Activated CD4-positive, alpha-beta T cell treated with anti-CD3 and anti-CD28 coated beads, Interleukin-2, amount 10 ng/mL, durations not matched to agents 7 days and 5 days (primary cell): ENCODE measurements around the gene PDE4C. TPM values are rescaled to one million over a fixed set of nuclear protein-coding genes. Genes with fewer than 3 reads are reported as not detected.
A peak's percentile ranks its signal among the peaks of the same experiment; 100 is the strongest.

ENCODE experiments used
- CTCF ChIA-PET: fragments of 350-600 bp; sonication (Branson Sonifier 250); formaldehyde crosslinking; loops from one replicate; lab custom pipeline; 2021; ENCODE audit warnings: antibody characterized with exemption; lab: Charles Lee
- POLR2A ChIA-PET: fragments of 350-600 bp; sonication (Branson Sonifier 250); formaldehyde crosslinking; loops from one replicate; lab custom pipeline; 2021; ENCODE audit warnings: antibody characterized with exemption; lab: Charles Lee
- DNase-seq: peaks from one replicate; pipeline ENCODE4 v3.0.0-alpha.2; 2020
- H3K27ac Mint-ChIP-seq: one replicate; pipeline ENCODE4 v1.8.0; 2021; ENCODE audit warnings: mild to moderate bottlenecking, moderate library complexity, mixed read lengths
- H3K27me3 Mint-ChIP-seq: one replicate; pipeline ENCODE4 v1.8.0; 2021; ENCODE audit warnings: mixed read lengths
- H3K36me3 Mint-ChIP-seq: one replicate; pipeline ENCODE4 v1.8.0; 2021; ENCODE audit warnings: low read depth, mixed read lengths
- H3K4me1 Mint-ChIP-seq: one replicate; pipeline ENCODE4 v1.8.0; 2021; ENCODE audit warnings: mixed read lengths
- H3K4me3 Mint-ChIP-seq: one replicate; pipeline ENCODE4 v1.8.0; 2021; ENCODE audit warnings: mild to moderate bottlenecking, moderate library complexity, mixed read lengths
- H3K9me3 Mint-ChIP-seq: one replicate; pipeline ENCODE4 v1.8.0; 2021; ENCODE audit warnings: mixed read lengths
- total RNA-seq, 2 experiments: library from RNA; stranded (reverse); gene quantifications; one replicate each; pipeline ENCODE4 v1.2.3, GENCODE V29; 2021

PDE4C gene
- total RNA-seq, 2 experiments from 2014 or later, result 0.15 TPM; not detected in 1

GRCh38 chr19:18183529-18183928 is 42.7 kb downstream of the PDE4C start:
- Mint-ChIP-seq H3K4me3 (no peak overlapping the region), H3K27ac (no peak overlapping the region), H3K9me3 (no peaks in the 10 kb centered on the region), H3K4me1 (peaks cover 3% of the 10 kb centered on the region), H3K36me3 (peaks cover 4% of the 10 kb centered on the region), H3K27me3 (peaks cover 4% of the 10 kb centered on the region)
- no peak for DNase-seq
- ChIA-PET POLR2A (no interaction called here), CTCF (interaction anchor here (0.7 to 1.9 kb wide), 5 partner anchors 8 to 72 kb away, joined by 3 to 6 read pairs (median 3); no protein-coding TSS in a partner anchor)

GRCh38 chr19:18179957-18180356 is 46.3 kb downstream of the PDE4C start:
- Mint-ChIP-seq H3K27me3 (no peaks in the 10 kb centered on the region), H3K9me3 (no peaks in the 10 kb centered on the region), H3K4me3 (no peak overlapping the region), H3K4me1 (peaks cover 9% of the 10 kb centered on the region), H3K36me3 (peaks cover 21% of the 10 kb centered on the region), H3K27ac (no peak overlapping the region)
- POLR2A ChIA-PET, result no interaction called here
- CTCF ChIA-PET, result no interaction called here
- no peak for DNase-seq

GRCh38 chr19:18176367-18177310 is 49.6 kb downstream of the PDE4C start:
- H3K4me3 Mint-ChIP-seq, result peak overlapping the region; percentile 19
- ChIA-PET POLR2A (no interaction called here), CTCF (interaction anchor here (0.8 to 2.1 kb wide), 6 partner anchors 7 to 153 kb away, joined by 3 to 8 read pairs (median 4); no protein-coding TSS in a partner anchor)
- H3K27ac Mint-ChIP-seq, result no peak overlapping the region
- no peak for DNase-seq
- peaks cover 23% of the 10 kb centered on the region for H3K36me3 Mint-ChIP-seq
- H3K9me3 Mint-ChIP-seq, result no peaks in the 10 kb centered on the region
- H3K27me3 Mint-ChIP-seq, result no peaks in the 10 kb centered on the region
- peaks cover 31% of the 10 kb centered on the region for H3K4me1 Mint-ChIP-seq

- Mint-ChIP-seq H3K27me3 (no peaks in the 10 kb centered on the region), H3K36me3 (peaks cover 23% of the 10 kb centered on the region), H3K4me3 (peak overlapping the region; percentile 88), H3K4me1 (peaks cover 28% of the 10 kb centered on the region), H3K27ac (peak overlapping the region; percentile 60), H3K9me3 (no peaks in the 10 kb centered on the region)
- ChIA-PET POLR2A (no interaction called here), CTCF (interaction anchor here (0.7 to 2.1 kb wide), 6 partner anchors 9 to 168 kb away, joined by 3 to 6 read pairs (median 4); partner anchors contain the start of gene MPV17L2)
- no peak for DNase-seq
Measured at GRCh38 chr19:18174983-18175382, 51.3 kb downstream of the PDE4C start.

Other genes with a start within 250 kb of the PDE4C start
- gene ARRDC2, start 218.3 kb downstream of the PDE4C start, total RNA-seq, result 10 to 100 TPM; 40.1 to 51.1 TPM
- gene IL12RB1, start 139.5 kb downstream of the PDE4C start, total RNA-seq, result 10 to 100 TPM; 81.8 to 86.8 TPM
- 10 to 100 TPM; 31.0 to 35.8 TPM for gene MAST3, start 128.7 kb downstream of the PDE4C start, total RNA-seq
- gene PIK3R2, start 73.3 kb downstream of the PDE4C start, total RNA-seq, result 10 to 100 TPM; 12.6 to 13.1 TPM
- 10 to 100 TPM; 54.1 to 58.9 TPM for gene IFI30, start 52.6 kb downstream of the PDE4C start, total RNA-seq
- gene MPV17L2, start 33.2 kb downstream of the PDE4C start, total RNA-seq, result 1 to 10 TPM; 6.1 to 6.5 TPM
- 1 to 10 TPM; 4.0 to 5.2 TPM for gene RAB3A, start 22.4 kb downstream of the PDE4C start, total RNA-seq
- 1 to 10 TPM; 6.3 to 7.2 TPM for gene IQCN, start 48.0 kb upstream of the PDE4C start, total RNA-seq
- 100 to 1,000 TPM; 343 to 347 TPM for gene JUND, start 55.2 kb upstream of the PDE4C start, total RNA-seq
- gene LSM4, start 96.6 kb upstream of the PDE4C start, total RNA-seq, result 100 to 1,000 TPM; 156 to 181 TPM
- gene PGPEP1, start 114.2 kb upstream of the PDE4C start, total RNA-seq, result 10 to 100 TPM; 24.1 to 24.8 TPM
- not detected for gene GDF15, start 159.7 kb upstream of the PDE4C start, total RNA-seq
- gene LRRC25, start 171.2 kb upstream of the PDE4C start, total RNA-seq, result not detected
- gene SSBP4, start 193.0 kb upstream of the PDE4C start, total RNA-seq, result 100 to 1,000 TPM; 112 to 123 TPM
- 10 to 100 TPM; 10.7 to 12.1 TPM for gene ISYNA1, start 211.7 kb upstream of the PDE4C start, total RNA-seq